Heart right ventricle (tissue), 16 donors: ENCODE data around the gene AFG3L2. TPM values are rescaled to one million over a fixed set of nuclear protein-coding genes. Genes with fewer than 3 reads are reported as not detected.
A peak's percentile ranks its signal among the peaks of the same experiment; 100 is the strongest.

Experiments
- ATAC-seq, 8 donors: fragments of 200-7000 bp; cut with Tn5 transposase; one replicate each; pipeline ENCODE4 v1.9.1; 2020; ENCODE audit warnings: mild to moderate bottlenecking in 8 of 8, moderate library complexity in 8 of 8, moderate number of reproducible peaks in 1 of 8
- DNase-seq, 2 donors: peaks; one replicate each; pipeline ENCODE4 v3.0.0-alpha.2; 2020
- H3K27ac ChIP-seq, 10 donors: fragments of 200-600 bp; sonication (generic) in 2 of 10; one replicate each; pipeline versions ENCODE4 v1.5.0 to v1.8.0; 2020 to 2022; ENCODE audit warnings: mild to moderate bottlenecking in 3 of 10
- H3K27me3 ChIP-seq, 7 donors: fragments of 200-600 bp; one replicate each; pipeline ENCODE4 v1.8.0; 2021 to 2022; ENCODE audit warnings: mild to moderate bottlenecking in 2 of 7
- H3K36me3 ChIP-seq, 9 donors: fragments of 200-600 bp; sonication (generic) in 1 of 9; one replicate each; pipeline versions ENCODE4 v1.5.0 to v1.8.0; 2020 to 2022; ENCODE audit warnings: mild to moderate bottlenecking in 2 of 9
- H3K4me1 ChIP-seq, 9 donors: fragments of 200-600 bp; sonication (generic) in 1 of 9; one replicate each; pipeline versions ENCODE4 v1.5.0 to v1.8.0; 2020 to 2022; ENCODE audit warnings: mild to moderate bottlenecking in 4 of 9
- H3K4me3 ChIP-seq, 10 donors: fragments of 200-600 bp; sonication (generic) in 2 of 10; one replicate each; pipeline versions ENCODE4 v1.5.0 to v1.8.0; 2020 to 2022; ENCODE audit warnings: mild to moderate bottlenecking in 7 of 10, moderate library complexity in 2 of 10
- H3K9me3 ChIP-seq, 11 donors: fragments of 200-600 bp in 10 of 11; sonication (generic) in 2 of 11; one replicate each; pipeline versions ENCODE4 v1.5.0 to v1.8.0; 2013 to 2022; ENCODE audit warnings: mild to moderate bottlenecking in 2 of 11, control low read depth in 1 of 11, moderate library complexity in 1 of 11
- WGBS, 2 donors: extraction: QIAGEN DNeasy Blood & Tissue Kit; methylation state at CpG; one replicate each; pipeline ENCODE4 v1.1.7; 2013; ENCODE audit warnings: inconsistent platforms in 1 of 2; 5-methylcytosine and 5-hydroxymethylcytosine counted together
- intact Hi-C, 10 donors: fragments of 100-400 bp; cut with DNase I; formaldehyde crosslinking; loops; one replicate each; pipeline versions ENCODE4 v1.11.1 to v1.14.2; 2022
- polyA plus RNA-seq, 2 donors: library from polyadenylated mRNA; stranded (reverse); fragments of 200-250 nt; gene quantifications; one replicate each; pipeline ENCODE4 v1.2.3, GENCODE V29; 2013
- total RNA-seq, 10 donors: library from RNA; stranded (reverse); fragmentation: NEBNext Ultra II Directional in 3 of 10; extraction: Animal tissue kit (Norgen Biotek cat#: 25700) in 3 of 10; gene quantifications; one replicate each; pipeline versions ENCODE4 v1.2.1 to v1.2.4, GENCODE V29; 2021 to 2023
- TF ChIP-seq, protein P1 (sequence below), 9 donors: fragments of 200-600 bp; sonication (generic) in 2 of 9; IDR thresholded peaks; one replicate each; pipeline versions ENCODE4 v1.5.0 to v1.8.0; 2021 to 2022; ENCODE audit warnings: antibody characterized with exemption in 9 of 9, mild to moderate bottlenecking in 5 of 9, moderate library complexity in 1 of 9
- donor health status: Arrhythmogenic right ventricular cardiomyopathy.
- donor health status: ischemic (EF 13 %, LVEDD 7.1; RV severe dilation, severe dysfunction).
- donor health status: healthy with polysubstance abuse.
- donor health status: DM: no; HTN: yes; CAD: no.
- donor health status: DM: no; HTN: no; CAD: no.
- donor health status: ischemic (EF 25% LVEDD 6.9; RV normal size, moderate dysfunction).
- donor health status: ischemic (EF 25% LVEDD 5.7; RV mildly dilated, moderate dysfunction).
- donor health status: healthy.
- donor health status: DM: yes; HTN: yes; CAD: no.
- donor health status: Ischemic cardiomyopathy.
- donor health status: ischemic (EF 35%, LVEDD 5.7; RV mildly dilated, moderate dysfunction).
- donor health status: nonischemic (EF 11% LVEDD 7.7; RV severe dilation, severe dysfunction).
- donor health status: DM: yes; HTN: yes; CAD: no.
- donor health status: PGD.
- donor health status: ischemic (EF 29% LVEDD 5.4; RV normal size, mild dysfunction).
- donor health status: nonischemic (EF 23%, LVEDD 6.1; RV moderate dilation, normal function).

Gene AFG3L2
- total and polyA plus RNA-seq, 12 donors, result 48.1 to 176 (median 142) TPM

DNA sequence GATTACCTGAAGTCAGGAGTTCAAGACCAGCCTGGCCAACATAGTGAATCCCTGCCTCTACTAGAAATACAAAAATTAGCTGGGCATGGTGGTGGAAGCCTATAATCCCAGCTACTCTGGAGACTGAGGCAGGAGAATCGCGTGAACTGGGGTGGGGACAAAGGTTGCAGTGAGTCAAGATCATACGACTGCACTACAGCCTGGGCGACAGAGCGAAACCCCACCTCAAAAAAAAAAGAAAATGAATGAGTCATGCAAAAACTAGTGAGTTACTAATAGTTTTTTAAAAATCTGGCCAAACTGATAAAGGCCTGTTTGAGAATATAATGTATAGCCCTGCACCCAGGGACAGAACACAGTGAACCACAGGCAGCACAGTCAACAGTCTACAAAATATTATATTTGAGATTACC is 17.5 kb downstream of the AFG3L2 start:
- 89 to 91% methylated on average over 5 of the region's 5 CpGs for WGBS, 2 donors
- peaks cover 0 to 100% (median 61%) of the 10 kb centered on the region in 9 donors for H3K36me3 ChIP-seq
- H3K4me3 ChIP-seq, result no peak overlapping the region
- H3K9me3 ChIP-seq, result no peaks in the 10 kb centered on the region
- ATAC-seq, result no peak
- DNase-seq, result no peak
- H3K27me3 ChIP-seq, result no peaks in the 10 kb centered on the region
- H3K4me1 ChIP-seq, result peaks cover 7 to 54% (median 35%) of the 10 kb centered on the region in 9 donors
- intact Hi-C loops, result no loop called here
- H3K27ac ChIP-seq, result peak overlapping the region in 2 of 10 donors; percentile 19 to 85
- TF ChIP-seq, protein P1, sequence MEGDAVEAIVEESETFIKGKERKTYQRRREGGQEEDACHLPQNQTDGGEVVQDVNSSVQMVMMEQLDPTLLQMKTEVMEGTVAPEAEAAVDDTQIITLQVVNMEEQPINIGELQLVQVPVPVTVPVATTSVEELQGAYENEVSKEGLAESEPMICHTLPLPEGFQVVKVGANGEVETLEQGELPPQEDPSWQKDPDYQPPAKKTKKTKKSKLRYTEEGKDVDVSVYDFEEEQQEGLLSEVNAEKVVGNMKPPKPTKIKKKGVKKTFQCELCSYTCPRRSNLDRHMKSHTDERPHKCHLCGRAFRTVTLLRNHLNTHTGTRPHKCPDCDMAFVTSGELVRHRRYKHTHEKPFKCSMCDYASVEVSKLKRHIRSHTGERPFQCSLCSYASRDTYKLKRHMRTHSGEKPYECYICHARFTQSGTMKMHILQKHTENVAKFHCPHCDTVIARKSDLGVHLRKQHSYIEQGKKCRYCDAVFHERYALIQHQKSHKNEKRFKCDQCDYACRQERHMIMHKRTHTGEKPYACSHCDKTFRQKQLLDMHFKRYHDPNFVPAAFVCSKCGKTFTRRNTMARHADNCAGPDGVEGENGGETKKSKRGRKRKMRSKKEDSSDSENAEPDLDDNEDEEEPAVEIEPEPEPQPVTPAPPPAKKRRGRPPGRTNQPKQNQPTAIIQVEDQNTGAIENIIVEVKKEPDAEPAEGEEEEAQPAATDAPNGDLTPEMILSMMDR (IDR thresholded peaks at IDR 0.05), result no peak

DNA sequence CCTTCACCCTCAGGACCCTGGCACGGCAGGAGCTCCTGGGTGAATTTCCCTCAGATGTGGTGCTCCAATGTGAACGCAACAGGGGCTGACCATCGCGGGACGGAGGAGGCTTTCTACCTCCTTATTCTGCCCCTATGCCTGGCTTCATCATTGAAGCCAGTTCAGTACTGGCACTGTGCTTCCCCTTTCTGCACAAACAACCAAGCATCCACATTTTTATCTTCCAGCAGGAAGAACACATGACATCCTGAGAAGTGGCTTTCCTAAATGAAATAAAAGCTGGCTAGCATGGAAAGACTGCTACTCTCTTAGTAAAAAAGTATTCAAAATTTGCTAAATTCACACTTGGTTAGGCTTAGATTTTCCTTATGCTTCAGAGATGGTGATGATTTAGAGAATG is 24.8 kb downstream of the AFG3L2 start:
- H3K27ac ChIP-seq, result peak overlapping the region in 1 of 10 donors; percentile 23
- H3K4me3 ChIP-seq, result no peak overlapping the region
- no peak for DNase-seq
- ATAC-seq, result peak in 2 of 8 donors; percentile 30 to 40
- H3K9me3 ChIP-seq, result no peaks in the 10 kb centered on the region
- 75 to 80% methylated on average over 5 of the region's 5 CpGs for WGBS, 2 donors
- no peaks in the 10 kb centered on the region for H3K27me3 ChIP-seq
- intact Hi-C loops, result no loop called here
- TF ChIP-seq, protein P1 (IDR thresholded peaks at IDR 0.05), result no peak
- H3K36me3 ChIP-seq, result peaks cover 3 to 100% (median 79%) of the 10 kb centered on the region in 9 donors
- peaks cover 0 to 17% (median 0%) of the 10 kb centered on the region in 9 donors for H3K4me1 ChIP-seq

DNA sequence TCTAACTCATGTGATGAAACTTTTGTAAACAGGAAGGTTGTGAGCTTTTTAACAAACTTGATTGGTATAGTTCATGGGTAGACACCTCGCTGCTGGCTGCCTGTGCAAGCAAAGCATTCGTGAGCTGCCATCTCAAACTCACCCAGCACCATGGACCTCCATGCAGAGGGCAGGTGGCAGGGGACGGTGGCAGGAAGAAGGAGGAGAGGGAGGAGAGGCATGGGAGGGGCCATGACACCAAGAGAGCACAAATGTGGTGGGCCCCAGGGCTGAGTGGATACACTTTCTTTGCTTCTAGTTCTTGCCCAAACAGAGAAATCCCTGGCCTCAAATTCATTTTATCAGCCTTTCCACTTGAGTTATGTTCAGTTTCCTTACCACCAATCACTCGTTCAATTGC is 29.1 kb downstream of the AFG3L2 start:
- Histone ChIP-seq H3K36me3 (peaks cover 0 to 100% (median 82%) of the 10 kb centered on the region in 9 donors), H3K9me3 (no peaks in the 10 kb centered on the region), H3K27ac (no peak overlapping the region), H3K4me3 (no peak overlapping the region), H3K27me3 (no peaks in the 10 kb centered on the region), H3K4me1 (peaks cover 0 to 16% (median 0%) of the 10 kb centered on the region in 9 donors)
- TF ChIP-seq, protein P1 (IDR thresholded peaks at IDR 0.05), result no peak
- intact Hi-C loops, result no loop called here
- no peak for ATAC-seq
- WGBS, 2 donors, result 72 to 79% methylated on average over 4 of the region's 4 CpGs
- no peak for DNase-seq

DNA sequence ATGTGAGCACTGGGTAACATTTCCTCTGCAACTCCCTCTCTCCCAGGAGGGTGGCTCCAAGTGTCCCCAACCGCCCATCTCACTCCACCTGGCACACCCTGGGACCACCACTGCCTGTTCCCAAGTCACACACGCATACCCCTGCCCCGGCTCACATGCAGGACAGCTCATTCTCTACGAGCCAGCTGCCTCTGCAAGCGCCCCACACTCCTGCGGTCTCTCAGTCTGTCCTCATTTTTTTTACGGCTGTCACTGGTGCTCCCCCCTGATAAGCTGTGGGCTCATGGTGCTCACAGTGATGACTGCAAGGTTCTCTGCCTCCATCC is 30.8 kb downstream of the AFG3L2 start:
- ATAC-seq (peak in 3 of 8 donors; percentile 16 to 48 (median 33)), DNase-seq (no peak)
- Histone ChIP-seq H3K27me3 (no peaks in the 10 kb centered on the region), H3K27ac (peak overlapping the region in 1 of 10 donors; percentile 4), H3K4me1 (peaks cover 0 to 8% (median 0%) of the 10 kb centered on the region in 9 donors), H3K36me3 (peaks cover 0 to 100% (median 82%) of the 10 kb centered on the region in 9 donors), H3K4me3 (no peak overlapping the region), H3K9me3 (no peaks in the 10 kb centered on the region)
- WGBS, 2 donors, result 80 to 83% methylated on average over 7 of the region's 7 CpGs
- TF ChIP-seq, protein P1 (IDR thresholded peaks at IDR 0.05), result no peak
- intact Hi-C loops, result no loop called here
